ENCODE data around the gene ZNF267. TPM values are rescaled to one million over a fixed set of nuclear protein-coding genes. Genes with fewer than 3 reads are reported as not detected.
"Not testable (repeated sequence)": the region's sequence is repeated elsewhere in the genome, so short reads cannot be mapped to it uniquely, and the experiment has no call there.

ZNF267 gene
- total and polyA plus RNA-seq, 9 donors, result 6.0 to 16.3 (median 13.2) TPM

DNA sequence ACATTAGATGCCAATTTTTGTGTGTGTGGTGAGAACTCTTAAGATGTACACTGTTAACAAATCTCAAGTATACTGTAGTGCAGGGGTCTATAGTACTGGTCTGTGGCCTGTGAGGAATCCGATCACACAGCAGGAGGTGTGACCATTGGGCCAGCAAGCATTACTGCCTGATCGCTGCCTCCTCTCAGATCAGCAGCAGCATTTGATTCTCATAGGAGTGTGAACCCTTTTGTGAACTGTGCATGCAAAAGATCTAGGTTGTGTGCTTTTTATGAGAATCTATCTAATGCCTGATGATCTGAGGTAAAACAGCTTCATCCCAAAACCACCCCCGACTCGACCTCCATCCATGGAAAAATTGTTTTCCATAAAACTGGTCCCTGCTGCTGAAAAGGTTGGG is 12.6 kb downstream of the ZNF267 start:
- H3K4me3 ChIP-seq, result no peak overlapping the region
- DNase-seq, result no peak
- H3K27ac ChIP-seq, result no peak overlapping the region
- no peaks in the 10 kb centered on the region for H3K27me3 ChIP-seq
- TF ChIP-seq, protein P1, sequence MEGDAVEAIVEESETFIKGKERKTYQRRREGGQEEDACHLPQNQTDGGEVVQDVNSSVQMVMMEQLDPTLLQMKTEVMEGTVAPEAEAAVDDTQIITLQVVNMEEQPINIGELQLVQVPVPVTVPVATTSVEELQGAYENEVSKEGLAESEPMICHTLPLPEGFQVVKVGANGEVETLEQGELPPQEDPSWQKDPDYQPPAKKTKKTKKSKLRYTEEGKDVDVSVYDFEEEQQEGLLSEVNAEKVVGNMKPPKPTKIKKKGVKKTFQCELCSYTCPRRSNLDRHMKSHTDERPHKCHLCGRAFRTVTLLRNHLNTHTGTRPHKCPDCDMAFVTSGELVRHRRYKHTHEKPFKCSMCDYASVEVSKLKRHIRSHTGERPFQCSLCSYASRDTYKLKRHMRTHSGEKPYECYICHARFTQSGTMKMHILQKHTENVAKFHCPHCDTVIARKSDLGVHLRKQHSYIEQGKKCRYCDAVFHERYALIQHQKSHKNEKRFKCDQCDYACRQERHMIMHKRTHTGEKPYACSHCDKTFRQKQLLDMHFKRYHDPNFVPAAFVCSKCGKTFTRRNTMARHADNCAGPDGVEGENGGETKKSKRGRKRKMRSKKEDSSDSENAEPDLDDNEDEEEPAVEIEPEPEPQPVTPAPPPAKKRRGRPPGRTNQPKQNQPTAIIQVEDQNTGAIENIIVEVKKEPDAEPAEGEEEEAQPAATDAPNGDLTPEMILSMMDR (IDR thresholded peaks at IDR 0.05), result no peak
- no peak for TF ChIP-seq POLR2A (IDR thresholded peaks at IDR 0.05)
- no peak for TF ChIP-seq EP300 (IDR thresholded peaks at IDR 0.05)
- WGBS, 3 donors, result 95 to 96% (median 95%) methylated on average over 4 of the region's 4 CpGs
- H3K4me1 ChIP-seq (ENCODE audit: insufficient read depth), result peaks cover 3% of the 10 kb centered on the region
- H3K36me3 ChIP-seq, result no peaks in the 10 kb centered on the region
- intact Hi-C loops (cut with DNase I), result no loop called here
- H3K9me3 ChIP-seq, result no peaks in the 10 kb centered on the region

DNA sequence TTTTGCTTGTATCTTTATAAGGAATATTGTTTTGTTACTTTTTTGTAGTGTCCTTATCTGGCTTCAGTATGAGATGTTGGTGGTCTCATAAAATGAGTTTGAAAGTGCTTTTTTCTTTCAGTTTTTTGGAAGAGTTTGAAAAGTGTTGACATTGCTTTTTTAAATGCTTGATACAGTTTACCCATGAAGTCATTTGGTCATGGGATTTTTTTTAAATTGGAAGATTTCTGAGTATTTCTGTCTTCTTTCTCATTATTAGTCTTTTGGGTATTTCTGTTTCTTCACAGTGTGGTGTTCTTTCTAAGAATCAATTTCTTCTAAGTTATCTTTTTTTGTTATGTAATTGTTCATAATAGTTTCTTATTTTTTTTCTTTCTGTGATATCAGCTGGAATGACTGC is 15.1 kb downstream of the ZNF267 start:
- H3K4me1 ChIP-seq (ENCODE audit: insufficient read depth), result peaks cover 3% of the 10 kb centered on the region
- no peak overlapping the region for H3K27ac ChIP-seq
- no peaks in the 10 kb centered on the region for H3K27me3 ChIP-seq
- intact Hi-C loops (cut with DNase I), result no loop called here
- TF ChIP-seq EP300 (IDR thresholded peaks at IDR 0.05) (no peak), POLR2A (IDR thresholded peaks at IDR 0.05) (no peak)
- TF ChIP-seq, protein P1 (IDR thresholded peaks at IDR 0.05), result no peak
- DNase-seq, result no peak
- peaks cover 0 to 3% of the 10 kb centered on the region in 2 donors for H3K9me3 ChIP-seq
- H3K4me3 ChIP-seq, result no peak overlapping the region
- no peaks in the 10 kb centered on the region for H3K36me3 ChIP-seq

DNA sequence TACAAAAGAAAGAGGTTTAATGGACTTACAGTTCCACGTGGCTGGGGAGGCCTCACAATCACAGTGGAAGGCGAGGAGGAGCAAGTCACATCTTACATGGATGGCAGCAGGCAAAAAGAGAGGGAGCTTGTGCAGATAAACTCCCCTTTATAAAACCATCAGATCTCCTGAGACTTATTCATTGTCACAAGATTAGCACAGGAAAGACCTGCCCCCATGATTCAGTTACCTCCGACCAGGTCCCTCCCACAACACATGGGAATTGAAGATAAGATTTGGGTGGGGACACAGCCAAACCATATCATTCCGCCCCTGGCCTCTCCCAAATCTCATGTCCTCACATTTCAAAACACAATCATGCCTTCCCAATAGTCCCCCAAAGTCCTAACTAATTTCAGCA is 18.5 kb downstream of the ZNF267 start:
- H3K4me1 ChIP-seq (ENCODE audit: insufficient read depth); H3K27me3 ChIP-seq; H3K36me3 ChIP-seq; H3K4me3 ChIP-seq; DNase-seq; H3K9me3 ChIP-seq; H3K27ac ChIP-seq; intact Hi-C loops (cut with DNase I): not testable (repeated sequence)
- WGBS, 3 donors, result 90 to 94% (median 93%) methylated on average over 4 of the region's 4 CpGs

DNA sequence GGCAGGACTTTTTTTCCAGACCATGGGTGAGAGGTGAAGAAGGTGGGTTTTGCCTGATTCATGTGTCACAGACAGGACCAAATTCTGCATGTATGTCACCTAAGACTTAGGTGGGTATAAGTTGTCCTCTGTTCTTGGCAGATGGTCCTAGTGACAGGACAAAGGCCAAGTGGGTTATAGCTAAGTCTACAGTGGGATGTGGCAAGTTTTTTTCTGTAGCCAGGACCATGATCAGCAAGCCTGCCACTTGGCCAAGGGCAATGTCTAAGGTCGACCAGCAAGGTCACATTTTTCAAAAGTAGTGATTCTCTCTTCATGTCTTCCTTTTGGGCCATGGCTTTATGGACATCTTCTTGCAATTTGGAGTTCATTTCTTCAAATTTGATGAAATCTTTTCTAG is 20.2 kb downstream of the ZNF267 start:
- TF ChIP-seq POLR2A (IDR thresholded peaks at IDR 0.05), result no peak
- 91 to 100% (median 95%) methylated on average over 1 of the region's 1 CpG for WGBS, 3 donors
- Histone ChIP-seq H3K9me3 (peaks cover 0 to 6% of the 10 kb centered on the region in 2 donors), H3K36me3 (no peaks in the 10 kb centered on the region), H3K27me3 (no peaks in the 10 kb centered on the region), H3K4me3 (no peak overlapping the region), H3K4me1 (ENCODE audit: insufficient read depth) (peaks cover 3% of the 10 kb centered on the region), H3K27ac (no peak overlapping the region)
- intact Hi-C loops (cut with DNase I), result no loop called here
- DNase-seq, result no peak

DNA sequence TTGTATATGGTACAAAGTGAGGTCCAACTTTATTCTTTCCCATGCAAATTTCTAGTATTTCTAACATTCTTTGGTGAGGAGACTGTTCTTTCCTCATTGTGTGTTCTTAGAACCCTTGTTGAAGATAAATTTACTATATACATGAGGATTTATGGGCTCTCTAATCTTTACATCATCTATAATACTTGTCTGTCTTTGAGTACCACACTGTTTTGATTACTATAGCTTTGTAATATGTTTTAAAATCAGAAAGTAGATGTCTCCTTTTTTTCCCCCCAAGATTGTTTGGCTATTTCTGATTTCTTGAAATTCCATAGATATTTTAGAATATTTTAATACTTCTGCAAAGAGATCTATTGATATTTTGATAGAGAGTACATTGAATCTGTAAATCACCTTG is 23.7 kb downstream of the ZNF267 start:
- H3K36me3 ChIP-seq, result no peaks in the 10 kb centered on the region
- no peak overlapping the region for H3K27ac ChIP-seq
- no peak overlapping the region for H3K4me3 ChIP-seq
- intact Hi-C loops (cut with DNase I), result no loop called here
- TF ChIP-seq, protein P1 (IDR thresholded peaks at IDR 0.05), result no peak
- no peak for TF ChIP-seq EP300 (IDR thresholded peaks at IDR 0.05)
- TF ChIP-seq POLR2A (IDR thresholded peaks at IDR 0.05), result no peak
- no peaks in the 10 kb centered on the region for H3K27me3 ChIP-seq
- no peak for DNase-seq
- peaks cover 0 to 6% of the 10 kb centered on the region in 2 donors for H3K9me3 ChIP-seq
- no peaks in the 10 kb centered on the region for H3K4me1 ChIP-seq (ENCODE audit: insufficient read depth)

DNA sequence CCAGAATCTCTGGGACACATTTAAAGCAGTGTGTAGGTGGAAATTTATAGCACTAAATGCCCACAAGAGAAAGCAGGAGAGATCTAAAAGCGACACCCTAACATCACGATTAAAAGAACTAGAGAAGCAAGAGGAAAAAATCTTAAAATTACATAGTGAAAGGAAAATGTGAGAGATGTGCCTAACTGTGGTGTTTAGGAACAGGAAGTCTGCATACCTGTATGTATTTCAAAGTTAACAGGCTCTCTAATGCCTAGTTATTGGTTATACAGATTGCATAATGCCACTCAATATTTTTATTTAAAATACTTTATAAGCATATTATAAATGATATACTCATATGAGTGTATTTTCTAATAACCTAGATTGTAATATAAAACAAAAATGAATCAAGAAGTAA is 25.9 kb downstream of the ZNF267 start:
- no peaks in the 10 kb centered on the region for H3K36me3 ChIP-seq

DNA sequence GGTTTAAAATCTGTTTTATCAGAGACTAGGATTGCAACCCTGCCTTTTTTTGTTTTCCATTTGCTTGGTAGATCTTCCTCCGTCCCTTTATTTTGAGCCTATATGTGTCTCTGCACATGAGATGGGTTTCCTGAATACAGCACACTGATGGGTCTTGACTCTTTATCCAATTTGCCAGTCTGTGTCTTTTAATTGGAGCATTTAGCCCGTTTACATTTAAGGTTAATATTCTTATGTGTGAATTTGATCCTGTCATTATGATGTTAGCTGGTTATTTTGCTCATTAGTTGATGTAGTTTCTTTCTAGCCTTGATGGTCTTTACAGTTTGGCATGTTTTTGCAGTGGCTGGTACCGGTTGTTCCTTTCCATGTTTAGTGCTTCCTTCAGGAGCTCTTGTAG is 31.0 kb downstream of the ZNF267 start:
- 93 to 98% (median 95%) methylated on average over 3 of the region's 3 CpGs for WGBS, 3 donors
- H3K27ac ChIP-seq; H3K36me3 ChIP-seq; intact Hi-C loops (cut with DNase I); H3K4me3 ChIP-seq; DNase-seq; H3K4me1 ChIP-seq (ENCODE audit: insufficient read depth); H3K27me3 ChIP-seq: not testable (repeated sequence)
- peaks cover 0 to 14% of the 10 kb centered on the region in 2 donors for H3K9me3 ChIP-seq

More for the DNA sequence above, 25.9 kb downstream of the ZNF267 start:
- WGBS, 3 donors, result 90 to 99% (median 92%) methylated on average over 2 of the region's 2 CpGs
- Histone ChIP-seq H3K4me3 (no peak overlapping the region), H3K27me3 (no peaks in the 10 kb centered on the region), H3K27ac (no peak overlapping the region), H3K4me1 (ENCODE audit: insufficient read depth) (no peaks in the 10 kb centered on the region), H3K9me3 (peaks cover 0 to 3% of the 10 kb centered on the region in 2 donors)
- no peak for DNase-seq
- intact Hi-C loops (cut with DNase I), result no loop called here
- TF ChIP-seq EP300 (IDR thresholded peaks at IDR 0.05) (no peak), POLR2A (IDR thresholded peaks at IDR 0.05) (no peak)
- TF ChIP-seq, protein P1 (IDR thresholded peaks at IDR 0.05), result no peak

Data from ovary (tissue), 9 donors.